Neural cell (in vitro differentiated cells): ENCODE results near the gene BICC1. TPM values are rescaled to one million over a fixed set of nuclear protein-coding genes. Genes with fewer than 3 reads are reported as not detected.

Experiments used
- H2AFZ ChIP-seq: fragments of 200-600, 300-800 bp; sonication (generic), shearing (Covaris generic); 2 replicates; pipeline ENCODE4 v1.6.0; 2014; ENCODE audit warnings: low read depth, mild to moderate bottlenecking, antibody characterized with exemption, low read length, moderate library complexity
- H3F3A ChIP-seq: fragments of 200-600 bp; shearing (Covaris generic); 2 replicates; pipeline ENCODE4 v1.6.1; 2016; ENCODE audit warnings: mild to moderate bottlenecking, moderate library complexity, mixed read lengths, antibody characterized with exemption, low read length; ENCODE audit not compliant: insufficient read depth, poor library complexity, severe bottlenecking
- H3K27ac ChIP-seq: fragments of 200-600, 300-800 bp; sonication (generic), shearing (Covaris generic); 2 replicates; pipeline ENCODE4 v1.5.1; 2014; ENCODE audit warnings: mild to moderate bottlenecking, low read length, moderate library complexity
- H3K27me3 ChIP-seq: fragments of 300-800, 200-600 bp; sonication (generic), shearing (Covaris generic); 2 replicates; pipeline ENCODE4 v1.6.0; 2014; ENCODE audit warnings: mild to moderate bottlenecking, low read depth, low read length, moderate library complexity; ENCODE audit not compliant: insufficient read depth
- H3K36me3 ChIP-seq: fragments of 300-800, 200-600 bp; sonication (generic), shearing (Covaris generic); 2 replicates; pipeline ENCODE4 v1.5.1; 2014; ENCODE audit warnings: mild to moderate bottlenecking, antibody characterized with exemption, low read length, moderate library complexity; ENCODE audit not compliant: insufficient read depth
- H3K4me2 ChIP-seq: fragments of 300-800, 200-600 bp; sonication (generic), shearing (Covaris generic); 2 replicates; pipeline ENCODE4 v1.6.0; 2014; ENCODE audit warnings: mild to moderate bottlenecking, low read length
- H3K4me3 ChIP-seq: fragments of 300-800, 200-600 bp; sonication (generic), shearing (Covaris generic); 2 replicates; pipeline ENCODE4 v1.5.1; 2014; ENCODE audit warnings: mild to moderate bottlenecking, low read length, moderate library complexity
- H3K79me2 ChIP-seq: fragments of 200-600 bp; shearing (Covaris generic); replicated peaks from 2 replicates; pipeline ENCODE4 v1.6.0; 2014; ENCODE audit warnings: mild to moderate bottlenecking, low read length, moderate library complexity; ENCODE audit not compliant: insufficient read depth
- H3K9ac ChIP-seq: fragments of 300-800, 200-600 bp; sonication (generic), shearing (Covaris generic); 2 replicates; pipeline ENCODE4 v1.6.1; 2016; ENCODE audit warnings: mild to moderate bottlenecking, low read length, mixed read lengths
- H3K9me2 ChIP-seq: fragments of 200-600 bp; shearing (Covaris generic); 2 replicates; pipeline ENCODE4 v1.6.1; 2016; ENCODE audit warnings: mild to moderate bottlenecking, low read length, mixed read lengths; ENCODE audit not compliant: insufficient read depth
- H3K9me3 ChIP-seq: fragments of 200-600, 300-800 bp; sonication (generic), shearing (Covaris generic); 2 replicates; pipeline ENCODE4 v1.6.1; 2016; ENCODE audit warnings: mild to moderate bottlenecking, mixed run types, low read length, moderate library complexity, mixed read lengths
- H4K20me1 ChIP-seq: fragments of 200-600 bp; shearing (Covaris generic); 2 replicates; pipeline ENCODE4 v1.6.1; 2016; ENCODE audit warnings: mild to moderate bottlenecking, mixed run types; ENCODE audit not compliant: insufficient read depth
- CTCF ChIP-seq: fragments of 450-650 bp; IDR thresholded peaks from 2 replicates; pipeline ENCODE4 v1.5.1; 2014; ENCODE audit warnings: antibody characterized with exemption, mild to moderate bottlenecking, moderate library complexity; ENCODE audit not compliant: poor library complexity, severe bottlenecking
- EP300 ChIP-seq: fragments of 450-650 bp; conservative IDR thresholded peaks from 2 replicates; pipeline ENCODE4 v1.6.1; 2014; ENCODE audit warnings: antibody characterized with exemption, mild to moderate bottlenecking, moderate library complexity; ENCODE audit not compliant: poor library complexity, severe bottlenecking
- EZH2 ChIP-seq: fragments of 200-600, 300-800 bp; shearing (Covaris generic), sonication (generic); IDR thresholded peaks from 2 replicates; pipeline ENCODE4 v1.6.1; 2014; ENCODE audit warnings: antibody characterized with exemption, low read length, borderline replicate concordance, mild to moderate bottlenecking; ENCODE audit not compliant: insufficient read depth, poor library complexity, severe bottlenecking
- MXI1 ChIP-seq: fragments of 450-650 bp; conservative IDR thresholded peaks from 2 replicates; pipeline ENCODE4 v1.6.1; 2014; ENCODE audit warnings: antibody characterized with exemption, mild to moderate bottlenecking; ENCODE audit not compliant: poor library complexity, severe bottlenecking
- POLR2AphosphoS5 ChIP-seq: IDR thresholded peaks from 2 replicates; pipeline ENCODE4 v1.6.1; 2012
- RAD21 ChIP-seq: fragments of 450-650 bp; conservative IDR thresholded peaks from 2 replicates; pipeline ENCODE4 v1.6.1; 2014; ENCODE audit warnings: antibody characterized with exemption, mild to moderate bottlenecking, moderate library complexity
- REST ChIP-seq: IDR thresholded peaks from 2 replicates; pipeline ENCODE4 v1.6.1; 2012; ENCODE audit warnings: borderline replicate concordance
- SMC3 ChIP-seq: fragments of 450-650 bp; conservative IDR thresholded peaks from 2 replicates; pipeline ENCODE4 v1.6.1; 2014; ENCODE audit warnings: antibody characterized with exemption, mild to moderate bottlenecking, moderate library complexity; ENCODE audit not compliant: poor library complexity
- TAF1 ChIP-seq: IDR thresholded peaks from 2 replicates; pipeline ENCODE4 v1.6.1; 2012; ENCODE audit warnings: low read depth
- polyA plus RNA-seq: library from polyadenylated mRNA; depleted of rRNA; stranded (reverse); fragments of >200 nt; gene quantifications from 2 replicates; pipeline ENCODE4 v1.2.3, GENCODE V29; 2014

Gene BICC1
- polyA plus RNA-seq, 1 donor from 2014 or later: 7.6 TPM

- H3K36me3 ChIP-seq: no peaks in the 10 kb centered on the region
- H3K9me3 ChIP-seq: no peaks in the 10 kb centered on the region
- no peak overlapping the region for H3K9ac ChIP-seq
- no peaks in the 10 kb centered on the region for H3F3A ChIP-seq
- H4K20me1 ChIP-seq: no peaks in the 10 kb centered on the region
- no peaks in the 10 kb centered on the region for H3K27me3 ChIP-seq
- H3K79me2 ChIP-seq: no peaks in the 10 kb centered on the region
- no peak overlapping the region for H3K4me2 ChIP-seq
- no peak overlapping the region for H3K27ac ChIP-seq
- H3K4me3 ChIP-seq: no peak overlapping the region
- H3K9me2 ChIP-seq: no peaks in the 10 kb centered on the region
- TF ChIP-seq RAD21: no peak
- H2AFZ ChIP-seq: no peak overlapping the region
These were observed 346.9 kb downstream of the BICC1 start for GRCh38 chr10:58859526-58859925.

- H3K9me3 ChIP-seq: no peaks in the 10 kb centered on the region
- no peak overlapping the region for H3K4me3 ChIP-seq
- H2AFZ ChIP-seq: no peak overlapping the region
- no peak overlapping the region for H3K4me2 ChIP-seq
- TF ChIP-seq REST (no peak), EZH2 (no peak), POLR2AphosphoS5 (no peak), EP300 (no peak), CTCF (no peak), RAD21 (no peak), MXI1 (no peak), SMC3 (no peak)
- H4K20me1 ChIP-seq: no peaks in the 10 kb centered on the region
- no peaks in the 10 kb centered on the region for H3K9me2 ChIP-seq
- no peak overlapping the region for H3K9ac ChIP-seq
- no peak overlapping the region for H3K27ac ChIP-seq
- H3K36me3 ChIP-seq: no peaks in the 10 kb centered on the region
- no peaks in the 10 kb centered on the region for H3K27me3 ChIP-seq
- H3F3A ChIP-seq: no peaks in the 10 kb centered on the region
- H3K79me2 ChIP-seq: no peaks in the 10 kb centered on the region
These were observed 355.0 kb downstream of the BICC1 start for GRCh38 chr10:58867683-58868082.

GRCh38 chr10:58868736-58869435 is 356.2 kb downstream of the BICC1 start:
- H2AFZ ChIP-seq: no peak overlapping the region

More at GRCh38 chr10:58868736-58869435, 356.2 kb downstream of the BICC1 start:
- Histone ChIP-seq H3K36me3 (no peaks in the 10 kb centered on the region), H3K9me2 (no peaks in the 10 kb centered on the region), H3K9ac (no peak overlapping the region), H3F3A (no peaks in the 10 kb centered on the region), H3K4me2 (no peak overlapping the region), H3K79me2 (no peaks in the 10 kb centered on the region), H3K4me3 (no peak overlapping the region), H3K9me3 (no peaks in the 10 kb centered on the region), H4K20me1 (no peaks in the 10 kb centered on the region), H3K27me3 (no peaks in the 10 kb centered on the region), H3K27ac (no peak overlapping the region)
- TF ChIP-seq SMC3 (no peak), EP300 (no peak), EZH2 (no peak), CTCF (no peak), TAF1 (no peak), POLR2AphosphoS5 (no peak), REST (no peak)
